HepG2 (cell line): ENCODE measurements around the gene ZNRF3. TPM values are rescaled to one million over a fixed set of nuclear protein-coding genes. Genes with fewer than 3 reads are reported as not detected.

Source experiments
- ARNTL ChIP-seq: sonication (generic); formaldehyde crosslinking; IDR thresholded peaks from 2 replicates; pipeline ENCODE4 v1.4.0; 2020; ENCODE audit warnings: mild to moderate bottlenecking, missing genetic modification reagents
- ELF3 ChIP-seq: IDR thresholded peaks from 2 replicates; pipeline ENCODE4 v1.6.1; 2016; ENCODE audit warnings: missing genetic modification reagents, missing compliant biosample characterization
- IRX3 ChIP-seq: sonication (generic); formaldehyde crosslinking; IDR thresholded peaks from 2 replicates; pipeline ENCODE4 v1.8.1; 2023; ENCODE audit warnings: mild to moderate bottlenecking, low read depth, missing genetic modification reagents, borderline replicate concordance
- PHF21A ChIP-seq: sonication (generic); formaldehyde crosslinking; IDR thresholded peaks from 2 replicates; pipeline ENCODE4 v1.5.0; 2020; ENCODE audit warnings: mild to moderate bottlenecking, missing genetic modification reagents
- POGZ ChIP-seq: sonication (generic); formaldehyde crosslinking; IDR thresholded peaks from 2 replicates; pipeline ENCODE4 v1.4.0; 2020; ENCODE audit warnings: mild to moderate bottlenecking, missing genetic modification reagents
- PPARG ChIP-seq: conservative IDR thresholded peaks from 2 replicates; pipeline ENCODE4 v1.6.1; 2016; ENCODE audit warnings: missing biosample characterization, missing genetic modification reagents
- RELA ChIP-seq: sonication (generic); formaldehyde crosslinking; IDR thresholded peaks from 2 replicates; pipeline ENCODE4 v1.4.0; 2020; ENCODE audit warnings: missing genetic modification reagents
- RFX3 ChIP-seq: IDR thresholded peaks from 2 replicates; pipeline ENCODE4 v1.6.1; 2016; ENCODE audit warnings: missing biosample characterization, missing genetic modification reagents
- SKI ChIP-seq: fragments of 450-650 bp; IDR thresholded peaks from one replicate; pipeline ENCODE4 v1.6.1; 2018; ENCODE audit warnings: mild to moderate bottlenecking; ENCODE audit not compliant: partially characterized antibody
- SRY ChIP-seq: sonication (generic); formaldehyde crosslinking; IDR thresholded peaks from 2 replicates; pipeline ENCODE4 v1.8.0; 2022; ENCODE audit warnings: mild to moderate bottlenecking, missing genetic modification reagents
- ZFY ChIP-seq: sonication (generic); formaldehyde crosslinking; IDR thresholded peaks from 2 replicates; pipeline ENCODE4 v1.4.0; 2020; ENCODE audit warnings: missing genetic modification reagents
- ZNF180 ChIP-seq: sonication (generic); formaldehyde crosslinking; IDR thresholded peaks from 2 replicates; pipeline ENCODE4 v1.4.0; 2020; ENCODE audit warnings: low read depth, missing genetic modification reagents, borderline replicate concordance
- ZNF619 ChIP-seq: sonication (generic); formaldehyde crosslinking; IDR thresholded peaks from 2 replicates; pipeline ENCODE4 v1.4.0; 2020; ENCODE audit warnings: mild to moderate bottlenecking, missing genetic modification reagents
- polyA plus RNA-seq, 8 experiments: library from polyadenylated mRNA; depleted of rRNA in 3 of 8; stranded (reverse) in 7 of 8; unstranded in 1 of 8; fragments of >200 nt; fragmentation: Illumina TruSeq in 4 of 8; extraction: Trizol in 4 of 8; gene quantifications; 2 replicates each; pipeline versions ENCODE4 v1.2.1 to v1.2.3, GENCODE V29; 2011 to 2016; ENCODE audit warnings: low read depth in 4 of 8, missing spikeins in 1 of 8, mixed read lengths in 1 of 8; ENCODE audit not compliant: insufficient read depth in 1 of 8
- total RNA-seq, 5 experiments: library from RNA; depleted of rRNA; stranded (reverse); fragments of >200 nt; fragmentation: Illumina TruSeq; extraction: Trizol; gene quantifications; 2 replicates each; pipeline ENCODE4 v1.2.3, GENCODE V29; 2016; ENCODE audit warnings: low read depth in 1 of 5
- TF ChIP-seq, protein P1 (sequence below): sonication (generic); formaldehyde crosslinking; IDR thresholded peaks from 2 replicates; pipeline ENCODE4 v1.4.0; 2020; ENCODE audit warnings: low read depth, mild to moderate bottlenecking, missing genetic modification reagents
- TF ChIP-seq, protein P2 (sequence below): sonication (generic); formaldehyde crosslinking; IDR thresholded peaks from 2 replicates; pipeline ENCODE4 v1.8.0; 2022; ENCODE audit warnings: mild to moderate bottlenecking, missing genetic modification reagents, borderline replicate concordance
- TF ChIP-seq, protein P3 (sequence below): IDR thresholded peaks from 2 replicates; pipeline ENCODE4 v1.6.1; 2016; ENCODE audit warnings: missing genetic modification reagents, missing compliant biosample characterization
- TF ChIP-seq, protein P4 (sequence below): sonication (generic); formaldehyde crosslinking; IDR thresholded peaks from 2 replicates; pipeline ENCODE4 v1.5.0; 2020; ENCODE audit warnings: missing genetic modification reagents
- TF ChIP-seq, protein P5 (sequence below): IDR thresholded peaks from 2 replicates; pipeline ENCODE4 v1.6.1; 2016; ENCODE audit warnings: low read depth, control low read depth

The ZNRF3 gene
- total and polyA plus RNA-seq, 2 of the 13 experiments (the other 11 are each of a cell fraction or from before 2014, with no cell fraction given): 20.3 to 36.7 TPM

DNA sequence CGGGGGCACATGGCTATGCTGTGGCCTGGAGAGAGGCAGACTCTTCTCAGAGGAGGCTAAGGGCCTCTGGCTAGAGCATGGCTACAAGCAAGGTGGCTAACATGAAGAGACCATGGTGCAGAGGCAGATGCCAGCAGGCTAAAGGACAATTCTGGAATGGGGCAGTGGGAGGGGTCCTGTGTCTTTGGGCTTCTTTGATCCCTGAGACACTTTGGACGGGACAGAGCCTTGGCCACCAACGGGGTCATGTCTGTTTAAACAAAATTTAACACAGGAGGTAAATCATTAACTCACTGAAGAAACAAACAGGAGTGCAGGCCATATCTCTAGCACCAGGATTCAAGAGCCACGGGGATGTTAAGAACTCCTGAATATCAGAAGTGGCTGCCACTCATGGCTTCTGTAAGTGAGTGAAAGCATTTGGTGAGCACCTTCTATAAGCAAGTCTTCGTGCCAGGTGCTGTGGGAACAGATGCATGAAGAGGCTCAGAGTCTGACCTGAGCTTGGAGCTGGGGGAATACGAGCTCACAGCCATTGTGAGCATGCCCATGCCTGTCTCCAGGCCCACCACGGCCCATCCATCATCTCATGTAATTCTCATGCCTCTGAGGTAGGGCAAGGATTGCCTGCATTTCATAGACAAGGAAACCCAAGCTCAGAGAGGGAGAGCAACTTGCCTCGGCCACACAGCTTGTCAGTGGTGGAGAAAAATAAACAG is 18.3 kb upstream of the ZNRF3 start (continued):
- TF ChIP-seq ZNF619 (CRISPR knock-in tag): no peak; the same call in 1 of the 2 replicates
- peak; percentile 76; the same call in 1 of the 2 replicates for TF ChIP-seq SRY (CRISPR knock-in tag)
- TF ChIP-seq, protein P1, sequence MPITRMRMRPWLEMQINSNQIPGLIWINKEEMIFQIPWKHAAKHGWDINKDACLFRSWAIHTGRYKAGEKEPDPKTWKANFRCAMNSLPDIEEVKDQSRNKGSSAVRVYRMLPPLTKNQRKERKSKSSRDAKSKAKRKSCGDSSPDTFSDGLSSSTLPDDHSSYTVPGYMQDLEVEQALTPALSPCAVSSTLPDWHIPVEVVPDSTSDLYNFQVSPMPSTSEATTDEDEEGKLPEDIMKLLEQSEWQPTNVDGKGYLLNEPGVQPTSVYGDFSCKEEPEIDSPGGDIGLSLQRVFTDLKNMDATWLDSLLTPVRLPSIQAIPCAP (CRISPR knock-in tag): no peak
- peak; percentile 96 for TF ChIP-seq PHF21A (CRISPR knock-in tag)
- TF ChIP-seq ZNF180 (CRISPR knock-in tag): no peak
- TF ChIP-seq ARNTL: peak; percentile 67; the same call in 1 of the 2 replicates
- peak; percentile 48; the same call in 1 of the 2 replicates for TF ChIP-seq ELF3
- 0 out of 2 replicates have a peak, but pooled peaks have one; percentile 27 for TF ChIP-seq IRX3 (CRISPR knock-in tag)
- TF ChIP-seq, protein P2, sequence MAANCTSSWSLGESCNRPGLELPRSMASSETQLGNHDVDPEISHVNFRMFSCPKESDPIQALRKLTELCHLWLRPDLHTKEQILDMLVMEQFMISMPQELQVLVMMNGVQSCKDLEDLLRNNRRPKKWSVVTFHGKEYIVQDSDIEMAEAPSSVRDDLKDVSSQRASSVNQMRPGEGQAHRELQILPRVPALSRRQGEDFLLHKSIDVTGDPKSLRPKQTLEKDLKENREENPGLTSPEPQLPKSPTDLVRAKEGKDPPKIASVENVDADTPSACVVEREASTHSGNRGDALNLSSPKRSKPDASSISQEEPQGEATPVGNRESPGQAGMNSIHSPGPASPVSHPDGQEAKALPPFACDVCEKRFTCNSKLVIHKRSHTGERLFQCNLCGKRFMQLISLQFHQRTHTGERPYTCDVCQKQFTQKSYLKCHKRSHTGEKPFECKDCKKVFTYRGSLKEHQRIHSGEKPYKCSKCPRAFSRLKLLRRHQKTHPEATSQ (CRISPR knock-in tag): peak; percentile 39; the same call in 1 of the 2 replicates
- TF ChIP-seq, protein P3, sequence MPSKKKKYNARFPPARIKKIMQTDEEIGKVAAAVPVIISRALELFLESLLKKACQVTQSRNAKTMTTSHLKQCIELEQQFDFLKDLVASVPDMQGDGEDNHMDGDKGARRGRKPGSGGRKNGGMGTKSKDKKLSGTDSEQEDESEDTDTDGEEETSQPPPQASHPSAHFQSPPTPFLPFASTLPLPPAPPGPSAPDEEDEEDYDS (CRISPR knock-in tag): peak; percentile 96
- TF ChIP-seq ZFY (CRISPR knock-in tag): peak; percentile 71
- TF ChIP-seq POGZ (CRISPR knock-in tag): peak; percentile 44
- TF ChIP-seq, protein P4, sequence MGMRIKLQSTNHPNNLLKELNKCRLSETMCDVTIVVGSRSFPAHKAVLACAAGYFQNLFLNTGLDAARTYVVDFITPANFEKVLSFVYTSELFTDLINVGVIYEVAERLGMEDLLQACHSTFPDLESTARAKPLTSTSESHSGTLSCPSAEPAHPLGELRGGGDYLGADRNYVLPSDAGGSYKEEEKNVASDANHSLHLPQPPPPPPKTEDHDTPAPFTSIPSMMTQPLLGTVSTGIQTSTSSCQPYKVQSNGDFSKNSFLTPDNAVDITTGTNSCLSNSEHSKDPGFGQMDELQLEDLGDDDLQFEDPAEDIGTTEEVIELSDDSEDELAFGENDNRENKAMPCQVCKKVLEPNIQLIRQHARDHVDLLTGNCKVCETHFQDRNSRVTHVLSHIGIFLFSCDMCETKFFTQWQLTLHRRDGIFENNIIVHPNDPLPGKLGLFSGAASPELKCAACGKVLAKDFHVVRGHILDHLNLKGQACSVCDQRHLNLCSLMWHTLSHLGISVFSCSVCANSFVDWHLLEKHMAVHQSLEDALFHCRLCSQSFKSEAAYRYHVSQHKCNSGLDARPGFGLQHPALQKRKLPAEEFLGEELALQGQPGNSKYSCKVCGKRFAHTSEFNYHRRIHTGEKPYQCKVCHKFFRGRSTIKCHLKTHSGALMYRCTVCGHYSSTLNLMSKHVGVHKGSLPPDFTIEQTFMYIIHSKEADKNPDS (CRISPR knock-in tag): 0 out of 2 replicates have a peak, but pooled peaks have one; percentile 3
- TF ChIP-seq SKI: peak; percentile 71
- TF ChIP-seq RFX3 (CRISPR knock-in tag): 0 out of 2 replicates have a peak, but pooled peaks have one; percentile 17
- TF ChIP-seq, protein P5, sequence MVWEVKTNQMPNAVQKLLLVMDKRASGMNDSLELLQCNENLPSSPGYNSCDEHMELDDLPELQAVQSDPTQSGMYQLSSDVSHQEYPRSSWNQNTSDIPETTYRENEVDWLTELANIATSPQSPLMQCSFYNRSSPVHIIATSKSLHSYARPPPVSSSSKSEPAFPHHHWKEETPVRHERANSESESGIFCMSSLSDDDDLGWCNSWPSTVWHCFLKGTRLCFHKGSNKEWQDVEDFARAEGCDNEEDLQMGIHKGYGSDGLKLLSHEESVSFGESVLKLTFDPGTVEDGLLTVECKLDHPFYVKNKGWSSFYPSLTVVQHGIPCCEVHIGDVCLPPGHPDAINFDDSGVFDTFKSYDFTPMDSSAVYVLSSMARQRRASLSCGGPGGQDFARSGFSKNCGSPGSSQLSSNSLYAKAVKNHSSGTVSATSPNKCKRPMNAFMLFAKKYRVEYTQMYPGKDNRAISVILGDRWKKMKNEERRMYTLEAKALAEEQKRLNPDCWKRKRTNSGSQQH (CRISPR knock-in tag): peak; percentile 22; the same call in 1 of the 2 replicates
- 0 out of 2 replicates have a peak, but pooled peaks have one; percentile 23 for TF ChIP-seq RELA (CRISPR knock-in tag)
- peak; percentile 86 for TF ChIP-seq PPARG (CRISPR knock-in tag)
